Nucleus accumbens (tissue), 56 donors: ENCODE measurements around the gene ACAN.

Experiments used
- DNase-seq, 56 donors: peaks; one replicate each; lab custom pipeline; 2025; lab: John Stamatoyannopoulos, UW

ACAN gene

GRCh38 chr15:88803241-88803919, at the start of gene ACAN:
Gene ACAN (plus strand): TSS chr15:88803436. CDS start chr15:88836207, 32,771 bp downstream.
- peak in 2 of 56 donors; percentile 25 to 54 for DNase-seq

GRCh38 chr15:88756521-88756920, 46.7 kb upstream of the ACAN start:
- no peak for DNase-seq

- no peak for DNase-seq
Observed at GRCh38 chr15:88756921-88757320, 46.3 kb upstream of the ACAN start.

- DNase-seq: no peak
Observed at GRCh38 chr15:88759872-88760271, 43.4 kb upstream of the ACAN start.

GRCh38 chr15:88764448-88764847, 38.8 kb upstream of the ACAN start:
- DNase-seq: no peak

GRCh38 chr15:88765212-88765611, 38.0 kb upstream of the ACAN start:
- DNase-seq: no peak

- DNase-seq: peak in 28 of 56 donors; percentile 2 to 32 (median 8)
Observed at GRCh38 chr15:88769161-88769971, 33.9 kb upstream of the ACAN start.

- DNase-seq: no peak
Observed at GRCh38 chr15:88775776-88776175, 27.5 kb upstream of the ACAN start.

- DNase-seq: peak in 33 of 56 donors; percentile 2 to 66 (median 22)
Observed at GRCh38 chr15:88776646-88777045, 26.6 kb upstream of the ACAN start.

GRCh38 chr15:88779944-88780343, 23.3 kb upstream of the ACAN start:
- DNase-seq: no peak

GRCh38 chr15:88782465-88782864, 20.8 kb upstream of the ACAN start:
- no peak for DNase-seq

GRCh38 chr15:88785217-88785616, 18.0 kb upstream of the ACAN start:
- DNase-seq: no peak

- no peak for DNase-seq
Observed at GRCh38 chr15:88788036-88788435, 15.2 kb upstream of the ACAN start.

- DNase-seq: peak in 1 of 56 donors; percentile 9
Observed at GRCh38 chr15:88788816-88789215, 14.4 kb upstream of the ACAN start.

- no peak for DNase-seq
Observed at GRCh38 chr15:88790486-88790885, 12.8 kb upstream of the ACAN start.

GRCh38 chr15:88791637-88792036, 11.6 kb upstream of the ACAN start:
- no peak for DNase-seq

GRCh38 chr15:88792342-88793282, 10.6 kb upstream of the ACAN start:
- no peak for DNase-seq

- no peak for DNase-seq
Observed at GRCh38 chr15:88794001-88794400, 9.2 kb upstream of the ACAN start.

- DNase-seq: peak in 2 of 56 donors; percentile 4 to 12
Observed at GRCh38 chr15:88797663-88798339, 5.4 kb upstream of the ACAN start.

GRCh38 chr15:88799341-88799740, 3.9 kb upstream of the ACAN start:
- no peak for DNase-seq
